Measurements from ENCODE around the gene UTP15. TPM values are rescaled to one million over a fixed set of nuclear protein-coding genes. Genes with fewer than 3 reads are reported as not detected.

Gene UTP15
- total RNA-seq, 1 donor from 2014 or later: 19.6 TPM

DNA sequence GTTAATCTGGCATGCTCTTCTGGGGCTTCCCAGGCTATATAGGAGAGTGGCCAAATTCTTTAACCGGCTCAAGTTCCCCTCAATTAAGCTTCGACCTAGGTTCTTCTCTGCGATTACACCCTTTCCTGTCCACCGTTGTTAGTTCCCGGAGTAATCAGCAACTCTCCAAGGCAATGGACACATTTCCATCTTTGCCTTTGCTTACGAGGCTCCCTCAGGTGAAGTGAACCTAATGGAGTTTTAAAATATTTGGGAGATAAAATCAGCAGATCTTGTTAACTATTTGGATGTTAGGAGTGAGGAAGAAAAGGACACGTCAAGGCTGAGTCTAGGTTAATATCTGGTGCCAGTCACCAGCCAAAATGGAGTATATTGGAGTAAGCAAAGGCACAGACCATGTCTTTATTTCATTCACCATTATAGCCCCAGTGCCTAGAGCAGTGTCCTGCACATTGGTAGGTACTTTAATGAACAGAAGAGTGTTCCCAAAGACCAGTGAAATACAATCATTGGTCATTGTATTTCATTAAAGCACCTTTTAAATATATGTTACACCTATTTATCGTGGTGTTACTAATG, 515 bp downstream of the UTP15 start:
- no peak for DNase-seq

DNA sequence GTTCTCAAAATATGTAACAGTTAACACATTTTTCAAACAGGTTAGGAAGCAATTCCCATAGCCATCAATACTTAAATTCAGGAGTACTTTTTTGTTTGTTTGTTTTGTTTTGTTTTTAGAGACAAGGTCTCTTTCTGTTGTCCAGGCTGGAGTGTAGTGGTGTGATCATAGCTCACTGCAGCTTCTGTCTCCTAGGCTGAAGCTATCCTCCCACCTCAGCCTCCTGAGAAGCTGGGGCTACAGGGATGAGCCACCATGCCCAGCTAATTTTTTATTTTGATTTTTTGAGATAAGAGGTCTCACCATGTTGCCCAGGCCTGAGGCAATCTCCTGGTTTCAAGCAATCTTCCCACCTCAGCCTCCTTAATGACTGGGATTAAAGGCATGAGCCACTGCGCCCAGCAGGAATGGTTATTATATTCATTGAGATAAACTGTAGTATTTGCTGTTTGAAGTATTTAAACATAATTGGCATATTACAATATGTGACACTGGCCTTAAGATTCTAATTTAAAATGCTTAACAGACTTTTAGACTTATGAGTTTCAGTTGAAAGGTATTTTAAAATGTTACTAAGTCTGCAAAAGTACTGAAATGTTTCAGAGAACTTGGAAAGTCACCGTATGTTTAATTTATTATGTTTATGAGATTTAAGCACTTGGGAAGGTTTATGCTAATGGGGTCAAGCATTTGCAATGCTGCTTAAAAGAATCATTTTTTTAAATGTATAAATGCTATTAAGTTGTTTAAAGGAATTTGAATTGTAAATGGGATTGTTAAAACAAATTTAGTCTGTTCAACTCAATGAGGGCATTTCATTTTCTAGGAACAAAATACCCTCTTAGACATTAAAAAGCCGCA, 17.0 kb downstream of the UTP15 start:
- no peak for DNase-seq

DNA sequence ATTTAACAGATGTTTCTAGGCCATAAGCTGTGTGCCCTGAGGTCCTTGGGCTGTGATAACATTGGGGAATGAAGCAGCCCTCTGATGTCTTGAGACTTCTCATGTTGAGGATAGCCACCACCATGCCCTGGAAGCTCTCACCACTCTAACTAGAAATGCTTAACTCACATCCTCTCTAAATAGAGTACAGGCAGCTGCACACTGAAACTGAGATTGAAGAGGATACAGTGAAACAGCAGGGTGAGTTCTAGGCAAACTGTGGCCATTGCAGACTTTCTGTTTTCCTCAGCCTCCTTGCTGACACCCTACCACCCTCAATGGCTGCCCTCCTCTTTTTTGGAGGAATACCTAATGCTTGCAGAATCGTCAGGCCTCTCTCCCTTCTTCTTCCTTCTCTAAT, 22.4 kb downstream of the UTP15 start:
- no peak for DNase-seq

DNA sequence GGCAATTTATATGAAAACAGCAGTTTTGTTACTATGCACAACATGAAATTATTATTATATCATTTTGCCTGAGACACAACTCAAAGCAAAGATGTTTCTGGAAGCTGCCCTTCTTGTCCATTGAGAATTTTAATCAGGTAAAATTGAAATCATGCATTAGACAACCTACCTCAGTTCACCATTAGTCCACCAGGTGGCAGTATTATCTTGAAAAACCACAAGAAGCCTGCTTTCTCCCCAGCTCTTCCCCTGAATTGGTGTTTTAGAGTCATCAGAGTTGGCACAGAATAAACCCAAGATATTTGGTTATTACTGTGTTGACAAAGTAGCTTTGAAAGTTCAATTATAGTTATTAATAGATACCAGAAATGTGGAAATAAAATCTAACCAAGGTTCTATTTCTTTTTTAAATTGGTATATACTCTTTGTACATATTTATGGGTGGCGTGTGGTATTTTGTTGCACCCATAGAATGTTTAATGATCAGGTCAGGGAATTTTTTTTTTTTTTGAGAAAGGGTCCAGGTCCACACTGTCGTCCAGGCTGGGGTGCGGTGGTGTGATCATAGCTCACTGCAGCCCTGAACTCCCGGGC, 25.7 kb downstream of the UTP15 start:
- DNase-seq: peak; percentile 22

DNA sequence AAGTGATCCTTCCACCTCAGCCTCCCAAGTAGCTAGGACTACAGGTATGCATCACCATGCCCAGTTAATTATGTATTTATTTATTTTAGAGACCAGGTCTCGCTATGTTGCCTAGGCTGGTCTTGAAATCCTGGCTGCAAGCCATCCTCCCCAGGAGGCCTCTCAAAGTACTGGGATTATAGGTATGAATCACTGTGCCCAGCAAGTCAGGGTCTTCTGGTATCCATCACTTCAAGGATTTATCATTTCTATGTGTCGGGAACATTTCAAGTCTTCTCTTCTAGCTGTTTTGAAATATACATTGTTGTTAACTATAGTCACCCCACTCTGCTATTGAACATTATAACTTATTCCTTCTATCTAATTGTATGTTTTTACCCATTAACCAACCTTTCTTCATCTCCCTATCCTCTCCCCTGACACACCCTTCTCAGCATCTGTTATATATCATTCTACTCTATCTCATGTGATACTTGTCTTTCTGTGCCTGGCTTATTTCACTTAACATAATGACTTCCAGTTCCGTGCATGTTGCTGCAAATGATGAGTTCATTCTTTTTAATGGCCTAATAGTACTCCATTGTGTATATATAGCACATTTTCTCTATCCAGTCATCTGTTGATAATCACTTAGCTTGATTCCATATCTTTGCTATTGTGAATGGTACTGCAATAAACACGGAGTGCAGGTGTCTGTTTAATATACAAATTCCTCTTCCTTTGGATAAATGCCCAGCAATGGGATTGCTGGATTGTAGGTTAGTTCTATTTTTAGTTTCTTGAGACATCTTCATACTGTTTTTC, 26.4 kb downstream of the UTP15 start:
- no peak for DNase-seq

DNA sequence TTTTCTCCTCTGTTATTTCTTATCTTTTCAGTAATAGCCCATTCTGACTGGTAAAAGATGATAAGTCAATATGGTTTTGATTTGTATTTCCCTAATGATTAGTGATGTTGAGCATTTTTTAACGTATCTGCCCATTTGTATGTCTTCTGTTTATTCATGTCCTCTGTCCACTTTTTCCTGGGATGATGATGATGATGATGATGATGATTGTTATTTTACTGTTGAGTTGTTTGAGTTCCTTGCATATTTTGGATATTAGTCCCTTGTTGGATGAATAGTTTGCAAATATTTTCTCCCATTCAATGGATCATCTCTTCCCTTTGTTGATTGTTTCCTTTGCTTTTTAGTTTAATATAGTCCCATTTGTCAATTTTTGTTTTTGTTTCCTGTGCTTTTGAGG, 27.0 kb downstream of the UTP15 start:
- DNase-seq: no peak

DNA sequence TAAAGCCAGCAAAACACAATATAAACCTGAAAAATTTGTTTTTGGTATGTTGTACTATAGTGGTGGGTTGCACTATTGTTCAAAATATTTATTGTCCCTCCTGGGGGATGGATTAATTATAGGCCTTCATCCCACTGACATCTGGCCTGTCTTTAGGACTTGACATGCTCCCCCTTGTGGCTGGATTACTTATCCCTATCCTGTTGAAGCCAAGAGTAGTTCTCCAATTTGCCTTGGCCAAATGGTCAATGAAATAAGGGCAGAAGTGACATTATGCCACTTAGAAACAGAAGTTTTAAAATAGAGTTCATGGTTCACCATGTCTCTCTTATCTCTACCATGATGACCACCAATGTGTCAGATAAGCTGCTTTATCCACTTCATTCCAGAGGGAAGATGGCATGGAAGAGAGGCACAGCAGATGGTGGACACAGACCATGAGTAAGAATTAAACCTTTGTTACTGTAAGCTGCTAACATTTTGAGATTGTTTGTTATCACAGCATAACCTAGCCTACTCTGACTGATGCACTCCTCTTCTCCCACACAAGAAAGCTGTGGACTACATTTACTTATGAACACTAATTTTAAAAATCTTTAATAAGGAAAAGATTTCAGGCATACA, 31.3 kb downstream of the UTP15 start:
- DNase-seq: no peak

DNA sequence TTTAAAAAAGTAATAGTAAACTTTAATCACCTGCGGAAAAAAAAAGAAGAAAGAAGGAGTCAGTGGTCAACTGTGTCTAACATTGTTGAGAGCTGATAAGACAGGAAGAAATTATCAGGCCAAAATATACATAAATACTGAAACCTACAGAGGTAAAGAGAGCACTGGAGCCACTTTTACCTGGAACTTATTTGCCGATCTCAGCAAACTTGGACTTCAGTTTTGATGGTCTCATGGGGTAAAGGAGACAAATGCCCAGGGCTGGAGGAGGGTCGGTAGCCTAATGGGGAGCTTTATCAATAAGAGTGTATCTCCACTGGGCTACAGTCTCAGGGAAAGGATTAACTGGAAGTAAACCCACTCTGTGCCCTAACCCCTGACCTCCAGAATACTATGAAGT, 33.8 kb downstream of the UTP15 start:
- DNase-seq: no peak

DNA sequence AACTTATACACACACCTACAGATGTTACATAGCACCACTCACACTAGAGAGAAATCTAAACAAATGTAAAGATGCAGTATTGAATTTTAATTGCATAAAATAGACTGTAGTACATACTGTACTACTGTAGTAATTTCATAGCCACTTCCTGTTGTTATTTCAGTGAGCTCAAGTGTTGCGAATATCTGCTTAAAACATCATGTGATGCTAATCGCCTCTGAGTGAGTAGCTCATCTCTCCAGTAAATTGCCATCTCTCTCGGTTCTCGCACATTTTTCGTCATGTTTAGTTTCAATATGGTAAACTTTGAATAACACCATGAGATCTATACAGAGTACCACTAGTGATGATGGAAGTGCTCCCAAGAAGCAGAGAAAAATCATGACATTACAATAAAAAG, 38.5 kb downstream of the UTP15 start:
- no peak for DNase-seq

DNA sequence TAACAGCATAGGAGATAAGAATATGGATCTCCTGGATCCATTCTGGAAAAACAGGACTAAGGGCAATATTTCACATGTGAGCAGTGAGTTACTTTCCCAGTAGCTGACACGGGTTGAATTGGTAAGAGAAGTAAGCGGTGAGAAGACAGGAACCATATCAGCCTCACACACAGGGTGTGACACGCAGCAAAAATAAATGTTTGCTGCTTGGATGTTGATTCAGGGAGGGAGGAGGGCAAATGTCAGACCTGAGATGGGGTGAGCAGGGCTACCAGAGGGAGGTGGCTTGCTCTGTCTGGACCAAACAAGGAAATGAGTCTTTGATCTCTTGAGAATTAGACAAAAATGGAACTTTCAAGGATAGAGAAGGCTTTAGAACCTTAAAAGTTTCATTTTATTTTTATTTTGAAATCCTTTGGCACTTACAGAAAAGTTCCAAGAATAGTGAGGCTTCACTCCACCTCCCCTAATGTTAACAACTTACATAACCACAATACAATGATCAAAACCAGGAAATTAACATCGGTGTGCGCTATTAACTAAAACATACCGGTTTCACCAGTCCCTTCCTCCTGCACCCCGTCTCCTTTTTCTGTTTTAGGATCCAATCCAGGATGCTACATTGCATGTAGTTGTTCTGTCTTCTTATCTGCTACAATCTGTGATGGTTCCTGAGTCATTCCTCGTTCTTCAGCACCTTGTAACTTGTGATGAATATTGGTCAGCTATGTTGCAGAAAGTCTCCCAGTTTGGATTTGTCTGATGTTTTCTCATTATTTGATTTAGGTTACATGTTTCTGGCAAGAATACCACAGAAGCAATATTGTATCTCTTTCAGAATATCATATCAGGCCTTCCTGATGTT, 39.9 kb downstream of the UTP15 start:
- DNase-seq: no peak

DNA sequence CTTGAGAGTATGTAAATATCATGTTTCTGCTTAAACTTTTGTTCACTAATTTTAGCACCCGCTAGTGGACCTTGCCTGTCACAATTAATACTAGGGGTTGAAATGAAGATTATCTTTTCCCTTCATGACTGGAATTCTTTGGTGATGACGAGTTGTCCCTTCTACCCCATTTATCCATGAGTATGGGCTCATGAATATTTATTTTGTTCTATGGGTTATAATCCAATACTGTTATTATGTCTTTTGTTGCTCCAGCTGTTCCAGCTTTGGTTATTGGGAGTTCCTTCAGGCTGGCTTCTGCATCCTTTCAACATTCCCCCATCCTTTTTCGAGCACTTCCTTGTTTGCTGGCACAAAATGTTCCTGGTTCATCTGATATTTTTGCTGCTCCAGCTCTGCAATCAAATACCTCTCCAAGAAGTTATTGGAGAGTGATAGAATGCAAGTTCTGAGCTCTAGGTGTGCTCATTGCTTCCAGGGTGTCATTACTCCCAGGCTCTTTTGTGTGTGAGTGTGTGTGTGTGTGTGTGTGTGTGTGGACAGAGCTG, 40.7 kb downstream of the UTP15 start:
- DNase-seq: no peak

DNA sequence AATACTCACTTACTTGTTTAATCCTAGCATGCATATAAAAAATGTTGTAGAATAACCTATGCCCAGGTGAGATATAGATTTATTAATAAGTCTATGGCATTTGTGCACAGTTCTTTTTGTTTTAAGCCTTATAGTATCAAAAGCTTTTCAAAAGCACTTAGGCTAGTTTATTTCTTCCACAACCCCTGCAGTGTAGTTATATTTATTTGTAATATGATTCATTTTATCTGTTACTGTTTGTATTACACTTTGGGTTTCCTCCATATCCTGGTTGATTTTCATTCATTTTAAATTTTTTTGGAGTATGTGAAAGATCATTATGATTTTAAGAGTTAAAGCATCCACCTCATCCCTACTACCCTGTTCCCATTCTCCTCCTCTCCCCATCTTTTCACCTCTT, 41.7 kb downstream of the UTP15 start:
- DNase-seq: no peak

DNA sequence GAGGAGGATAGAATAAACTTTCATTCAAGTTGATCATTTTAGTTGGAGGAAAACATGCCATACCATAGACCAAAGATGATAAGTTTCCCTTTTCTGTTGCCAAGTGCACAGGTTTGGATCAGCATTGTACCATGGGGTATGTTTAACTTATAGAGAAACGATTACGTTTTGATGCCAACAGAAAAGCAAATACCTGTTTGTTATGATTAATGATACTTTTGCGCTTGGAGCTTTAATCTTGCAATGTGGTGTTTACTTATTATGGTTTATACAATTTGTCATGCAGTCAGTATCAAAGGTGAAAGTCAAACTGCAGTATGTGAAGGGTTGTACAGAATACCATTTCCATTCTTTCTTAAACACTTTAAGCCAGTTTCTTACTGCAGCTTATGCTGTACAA, 47.3 kb downstream of the UTP15 start:
- no peak for DNase-seq

DNA sequence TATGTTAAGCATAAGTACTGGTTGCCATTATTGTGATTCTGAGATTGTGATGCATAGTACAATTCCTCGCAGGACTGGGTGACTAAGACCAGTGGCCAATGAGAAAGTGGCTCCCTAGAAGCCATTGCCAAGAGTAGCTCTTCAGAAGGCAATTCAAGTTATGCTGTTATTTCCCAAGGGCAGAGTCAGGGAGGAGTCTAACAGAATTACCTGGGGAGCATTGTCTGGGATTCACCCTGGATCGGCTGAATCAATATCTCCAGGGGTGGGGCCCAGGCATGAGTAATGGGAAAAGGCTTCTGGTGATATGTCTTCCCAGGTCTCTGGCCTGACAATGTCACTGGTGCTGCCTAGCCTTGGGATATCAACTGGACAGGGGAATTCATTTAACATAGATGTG, 49.5 kb downstream of the UTP15 start:
- no peak for DNase-seq

DNA sequence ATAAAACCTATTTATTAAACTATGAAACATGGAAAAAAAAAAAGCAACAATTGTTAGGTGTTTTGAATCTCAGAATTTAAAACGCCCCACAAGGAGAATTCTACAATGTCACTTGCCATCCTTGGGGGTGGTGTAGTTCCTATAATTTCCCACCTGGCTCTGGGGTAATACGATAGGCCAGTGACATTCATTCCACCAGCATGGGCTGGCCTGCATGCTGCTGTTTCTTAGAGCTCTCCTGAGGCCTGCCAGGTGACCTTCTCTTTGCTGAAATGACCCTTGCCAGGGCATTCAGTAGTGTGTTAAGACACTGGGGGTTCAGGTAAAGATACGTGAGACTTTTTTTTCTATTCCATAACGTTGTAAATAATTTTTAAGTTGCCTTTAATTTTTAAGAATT, 50.4 kb downstream of the UTP15 start:
- no peak for DNase-seq

DNA sequence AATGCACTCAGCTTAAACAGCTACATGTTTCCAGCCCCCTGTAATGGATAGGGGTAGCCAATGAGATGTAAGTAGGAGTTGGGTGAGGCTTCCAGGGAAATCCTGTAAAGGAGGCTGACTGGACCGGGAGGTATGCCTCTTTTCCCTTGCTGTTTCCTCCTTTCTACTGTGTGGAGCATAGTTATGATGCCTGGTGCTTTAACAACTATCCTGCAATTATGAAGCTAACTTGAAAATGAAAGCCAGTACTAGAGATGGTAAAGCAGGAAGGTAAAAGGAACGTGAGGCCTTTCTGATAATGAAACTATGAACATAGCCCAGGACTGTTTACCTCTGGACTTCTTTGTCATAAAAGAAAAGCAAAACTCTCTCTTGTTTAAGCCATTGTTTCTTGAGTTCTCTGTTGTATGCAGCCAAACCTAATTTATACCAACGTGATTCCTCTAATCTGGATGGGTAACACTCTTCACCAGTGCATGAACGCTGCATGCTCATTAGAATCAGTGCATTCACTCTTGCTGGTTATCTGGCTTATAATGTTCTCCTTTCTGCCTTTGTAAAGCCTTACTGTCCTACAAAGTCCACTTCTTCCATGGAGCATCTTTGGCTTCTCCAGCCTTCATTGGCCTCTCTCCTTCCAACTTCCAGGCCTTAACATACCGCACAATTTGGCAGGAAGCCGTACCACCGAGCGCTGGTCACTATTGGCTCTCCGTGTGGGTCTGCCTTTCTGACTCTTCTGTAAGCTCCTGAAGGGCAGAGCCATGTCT, 52.2 kb downstream of the UTP15 start:
- no peak for DNase-seq

DNA sequence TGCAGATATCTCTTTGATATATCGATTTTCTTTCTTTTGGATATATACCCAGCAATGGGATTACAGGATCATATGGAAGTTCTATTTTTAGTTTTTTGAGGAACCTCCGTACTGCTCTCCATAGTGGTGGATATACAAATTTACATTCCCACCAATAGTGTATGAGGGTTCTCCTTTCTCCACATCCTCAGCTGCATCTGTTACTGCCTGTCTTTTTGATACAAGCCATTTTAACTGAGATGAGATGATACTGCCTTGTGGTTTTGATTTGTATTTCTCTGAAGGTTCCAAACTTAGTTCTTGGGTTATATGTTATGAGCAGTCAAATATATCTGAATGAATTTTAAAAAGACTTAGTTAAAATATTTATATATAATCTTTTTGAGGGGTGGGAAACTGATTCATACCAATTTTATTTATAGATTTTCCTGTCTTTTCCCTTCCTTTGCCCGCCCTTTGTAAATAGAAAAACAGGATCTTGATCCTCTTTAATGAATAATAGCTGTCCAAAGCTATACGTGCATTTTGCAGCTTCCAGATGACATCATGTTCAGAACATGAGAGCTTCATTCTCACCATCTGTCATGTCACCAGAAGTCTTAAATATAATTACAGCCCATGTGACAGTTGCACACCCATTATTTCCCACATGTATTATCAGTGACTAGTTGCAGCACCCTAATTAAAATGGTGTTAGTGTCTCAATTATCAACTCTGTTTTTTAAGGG, 54.2 kb downstream of the UTP15 start:
- peak; percentile 30 for DNase-seq

DNA sequence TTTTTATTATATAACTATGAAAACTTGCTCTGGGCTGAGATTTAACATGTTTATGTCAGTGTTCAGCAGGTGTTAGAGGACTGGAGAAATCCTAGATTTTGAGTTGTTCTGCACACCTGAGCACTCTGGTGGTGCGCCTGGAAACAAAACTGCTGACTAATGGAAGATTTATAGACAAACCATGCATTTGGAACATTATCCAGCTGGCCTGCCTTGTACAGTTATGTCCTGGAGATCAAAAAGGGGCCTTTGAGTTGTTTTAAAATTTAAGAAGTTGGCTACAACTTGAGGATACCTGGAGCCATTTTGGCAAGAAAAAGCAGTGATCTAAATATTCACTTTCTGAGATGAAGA, 54.8 kb downstream of the UTP15 start:
- DNase-seq: no peak

DNA sequence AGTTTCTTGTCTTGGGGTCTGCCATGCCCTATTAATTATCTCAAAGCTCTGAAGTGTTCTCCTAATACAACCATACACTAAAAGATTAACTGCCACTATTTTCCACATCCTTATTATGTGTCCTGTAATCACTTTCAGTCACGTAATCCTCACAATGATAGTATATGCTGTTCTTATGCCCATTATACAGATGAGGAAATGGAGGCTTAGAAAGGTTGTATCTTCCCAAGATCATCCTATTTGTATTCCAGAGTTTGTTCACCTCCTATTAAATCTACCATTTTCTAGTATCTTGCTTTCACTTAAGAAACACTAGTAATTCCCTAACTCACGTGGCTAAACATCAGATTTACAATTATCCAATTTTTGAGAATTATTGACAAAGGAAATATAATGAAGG, 57.5 kb downstream of the UTP15 start:
- no peak for DNase-seq
